IPS-20b (cell line): ENCODE measurements around the gene HTR2A.

Experiments
- H3K27ac ChIP-seq: one replicate; pipeline ENCODE4 v1.5.1; 2013; ENCODE audit warnings: low read length
- H3K27me3 ChIP-seq: 2 replicates; pipeline ENCODE4 v1.6.1; 2013; ENCODE audit warnings: mild to moderate bottlenecking, low read length, inconsistent platforms; ENCODE audit not compliant: insufficient read depth
- H3K36me3 ChIP-seq: 2 replicates; pipeline ENCODE4 v1.6.1; 2013; ENCODE audit warnings: low read depth, mild to moderate bottlenecking, inconsistent platforms, low read length, moderate library complexity; ENCODE audit not compliant: insufficient read depth
- H3K4me1 ChIP-seq: 2 replicates; pipeline ENCODE4 v1.6.1; 2013; ENCODE audit warnings: mild to moderate bottlenecking, control low read depth, inconsistent platforms, low read length, moderate library complexity; ENCODE audit not compliant: insufficient read depth
- H3K4me3 ChIP-seq: 2 replicates; pipeline ENCODE4 v1.5.1; 2013; ENCODE audit warnings: mild to moderate bottlenecking, low read length, inconsistent platforms
- H3K9ac ChIP-seq: 2 replicates; pipeline ENCODE4 v1.6.1; 2013; ENCODE audit warnings: low read depth, mild to moderate bottlenecking, inconsistent platforms, low read length, moderate library complexity
- H3K9me3 ChIP-seq: 2 replicates; pipeline ENCODE4 v1.6.1; 2013; ENCODE audit warnings: mild to moderate bottlenecking, low read depth, low read length, inconsistent platforms; ENCODE audit not compliant: insufficient read depth

HTR2A gene

GRCh38 chr13:46896341-46897137, at the start of gene HTR2A:
Gene HTR2A, minus strand, starts transcription at chr13:46897053. Its CDS starts 1,147 bp downstream, at chr13:46895906.
- Histone ChIP-seq H3K9me3 (no peaks in the 10 kb centered on the region), H3K9ac (no peak within 1 kb of the TSS), H3K4me1 (peaks cover 16% of the 10 kb centered on the region; the same call in 1 of the 2 replicates), H3K4me3 (no peak within 1 kb of the TSS), H3K27me3 (peaks cover 11% of the 10 kb centered on the region), H3K27ac (no peak within 1 kb of the TSS), H3K36me3 (no peaks in the 10 kb centered on the region)

GRCh38 chr13:46936525-46936924, 39.7 kb upstream of the HTR2A start:
- H3K4me3 ChIP-seq, result no peak overlapping the region
- H3K27me3 ChIP-seq, result no peaks in the 10 kb centered on the region
- no peaks in the 10 kb centered on the region for H3K36me3 ChIP-seq
- no peak overlapping the region for H3K9ac ChIP-seq
- H3K9me3 ChIP-seq, result peaks cover 24% of the 10 kb centered on the region; the same call in 1 of the 2 replicates
- no peak overlapping the region for H3K27ac ChIP-seq
- no peaks in the 10 kb centered on the region for H3K4me1 ChIP-seq

- Histone ChIP-seq H3K27me3 (no peaks in the 10 kb centered on the region), H3K36me3 (no peaks in the 10 kb centered on the region), H3K9ac (no peak overlapping the region), H3K9me3 (peaks cover 26% of the 10 kb centered on the region; the same call in 1 of the 2 replicates), H3K27ac (no peak overlapping the region), H3K4me1 (no peaks in the 10 kb centered on the region), H3K4me3 (no peak overlapping the region)
Measured at GRCh38 chr13:46934749-46935148, 37.9 kb upstream of the HTR2A start.

- no peaks in the 10 kb centered on the region for H3K36me3 ChIP-seq
- no peak overlapping the region for H3K4me3 ChIP-seq
- no peak overlapping the region for H3K27ac ChIP-seq
- no peaks in the 10 kb centered on the region for H3K27me3 ChIP-seq
- H3K9ac ChIP-seq, result no peak overlapping the region
- peaks cover 7% of the 10 kb centered on the region; the same call in 1 of the 2 replicates for H3K9me3 ChIP-seq
- H3K4me1 ChIP-seq, result no peaks in the 10 kb centered on the region
Measured at GRCh38 chr13:46926916-46927590, 30.2 kb upstream of the HTR2A start.

GRCh38 chr13:46925486-46925885, 28.6 kb upstream of the HTR2A start:
- Histone ChIP-seq H3K4me1 (no peaks in the 10 kb centered on the region), H3K27ac (no peak overlapping the region), H3K4me3 (no peak overlapping the region), H3K27me3 (no peaks in the 10 kb centered on the region), H3K36me3 (no peaks in the 10 kb centered on the region), H3K9me3 (no peaks in the 10 kb centered on the region), H3K9ac (no peak overlapping the region)

- Histone ChIP-seq H3K27ac (no peak overlapping the region), H3K9me3 (peaks cover 8% of the 10 kb centered on the region; the same call in 1 of the 2 replicates), H3K9ac (no peak overlapping the region), H3K27me3 (no peaks in the 10 kb centered on the region), H3K36me3 (no peaks in the 10 kb centered on the region), H3K4me1 (no peaks in the 10 kb centered on the region), H3K4me3 (no peak overlapping the region)
Measured at GRCh38 chr13:46914341-46914740, 17.5 kb upstream of the HTR2A start.

GRCh38 chr13:46913757-46914156, 16.9 kb upstream of the HTR2A start:
- Histone ChIP-seq H3K36me3 (no peaks in the 10 kb centered on the region), H3K9me3 (peaks cover 8% of the 10 kb centered on the region; the same call in 1 of the 2 replicates), H3K9ac (no peak overlapping the region), H3K4me1 (no peaks in the 10 kb centered on the region), H3K4me3 (no peak overlapping the region), H3K27ac (no peak overlapping the region), H3K27me3 (no peaks in the 10 kb centered on the region)

- Histone ChIP-seq H3K27ac (no peak overlapping the region), H3K9ac (no peak overlapping the region), H3K9me3 (peaks cover 8% of the 10 kb centered on the region; the same call in 1 of the 2 replicates), H3K4me1 (no peaks in the 10 kb centered on the region), H3K36me3 (no peaks in the 10 kb centered on the region), H3K27me3 (no peaks in the 10 kb centered on the region), H3K4me3 (no peak overlapping the region)
Measured at GRCh38 chr13:46909042-46909441, 12.2 kb upstream of the HTR2A start.

- no peak overlapping the region for H3K4me3 ChIP-seq
- no peaks in the 10 kb centered on the region for H3K36me3 ChIP-seq
- H3K9ac ChIP-seq, result no peak overlapping the region
- no peaks in the 10 kb centered on the region for H3K27me3 ChIP-seq
- peaks cover 8% of the 10 kb centered on the region; the same call in 1 of the 2 replicates for H3K9me3 ChIP-seq
- H3K27ac ChIP-seq, result no peak overlapping the region
- no peaks in the 10 kb centered on the region for H3K4me1 ChIP-seq
Measured at GRCh38 chr13:46908501-46908900, 11.6 kb upstream of the HTR2A start.

- no peak overlapping the region for H3K4me3 ChIP-seq
- no peak overlapping the region for H3K27ac ChIP-seq
- H3K9ac ChIP-seq, result no peak overlapping the region
- no peaks in the 10 kb centered on the region for H3K27me3 ChIP-seq
- no peaks in the 10 kb centered on the region for H3K4me1 ChIP-seq
- no peaks in the 10 kb centered on the region for H3K9me3 ChIP-seq
- no peaks in the 10 kb centered on the region for H3K36me3 ChIP-seq
Measured at GRCh38 chr13:46906405-46906804, 9.6 kb upstream of the HTR2A start.

GRCh38 chr13:46905249-46905648, 8.4 kb upstream of the HTR2A start:
- Histone ChIP-seq H3K9ac (no peak overlapping the region), H3K36me3 (no peaks in the 10 kb centered on the region), H3K27ac (no peak overlapping the region), H3K4me3 (no peak overlapping the region), H3K9me3 (no peaks in the 10 kb centered on the region), H3K27me3 (no peaks in the 10 kb centered on the region), H3K4me1 (no peaks in the 10 kb centered on the region)

- no peak overlapping the region for H3K9ac ChIP-seq
- H3K36me3 ChIP-seq, result no peaks in the 10 kb centered on the region
- H3K27me3 ChIP-seq, result no peaks in the 10 kb centered on the region
- no peaks in the 10 kb centered on the region for H3K9me3 ChIP-seq
- no peak overlapping the region for H3K27ac ChIP-seq
- no peaks in the 10 kb centered on the region for H3K4me1 ChIP-seq
- H3K4me3 ChIP-seq, result no peak overlapping the region
Measured at GRCh38 chr13:46903748-46904147, 6.9 kb upstream of the HTR2A start.
